ENCODE data around the gene COG1.

DNA sequence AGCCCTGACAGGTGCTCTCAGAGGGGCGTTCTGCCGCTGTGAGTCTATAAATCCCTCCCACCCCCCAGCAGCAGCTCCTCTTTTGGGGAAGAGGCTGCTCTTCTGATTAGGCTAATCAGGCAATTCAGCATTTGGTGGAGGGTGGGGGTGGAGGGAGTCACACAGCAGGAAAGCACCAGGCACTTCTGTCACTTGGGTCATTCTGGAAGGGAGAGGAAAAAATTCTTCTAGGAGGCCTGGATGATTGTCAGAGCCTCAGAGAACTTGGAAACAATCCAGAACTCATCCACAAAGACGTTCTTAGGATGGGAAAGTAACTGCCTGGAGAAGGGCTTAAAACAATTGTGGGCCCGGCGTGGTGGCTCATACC lies 35.3 kb upstream of the COG1 start:
- TF ChIP-seq, protein P1, sequence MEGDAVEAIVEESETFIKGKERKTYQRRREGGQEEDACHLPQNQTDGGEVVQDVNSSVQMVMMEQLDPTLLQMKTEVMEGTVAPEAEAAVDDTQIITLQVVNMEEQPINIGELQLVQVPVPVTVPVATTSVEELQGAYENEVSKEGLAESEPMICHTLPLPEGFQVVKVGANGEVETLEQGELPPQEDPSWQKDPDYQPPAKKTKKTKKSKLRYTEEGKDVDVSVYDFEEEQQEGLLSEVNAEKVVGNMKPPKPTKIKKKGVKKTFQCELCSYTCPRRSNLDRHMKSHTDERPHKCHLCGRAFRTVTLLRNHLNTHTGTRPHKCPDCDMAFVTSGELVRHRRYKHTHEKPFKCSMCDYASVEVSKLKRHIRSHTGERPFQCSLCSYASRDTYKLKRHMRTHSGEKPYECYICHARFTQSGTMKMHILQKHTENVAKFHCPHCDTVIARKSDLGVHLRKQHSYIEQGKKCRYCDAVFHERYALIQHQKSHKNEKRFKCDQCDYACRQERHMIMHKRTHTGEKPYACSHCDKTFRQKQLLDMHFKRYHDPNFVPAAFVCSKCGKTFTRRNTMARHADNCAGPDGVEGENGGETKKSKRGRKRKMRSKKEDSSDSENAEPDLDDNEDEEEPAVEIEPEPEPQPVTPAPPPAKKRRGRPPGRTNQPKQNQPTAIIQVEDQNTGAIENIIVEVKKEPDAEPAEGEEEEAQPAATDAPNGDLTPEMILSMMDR (IDR thresholded peaks at IDR 0.05; ENCODE audit: low read length), result no peak
- no peak for TF ChIP-seq EZH2 (IDR thresholded peaks at IDR 0.05; ENCODE audit: borderline replicate concordance, low read length)

Data from OCI-LY1 (cell line).